IMR-90 (cell line): ENCODE data around the gene CDH7.

Experiments
- ELK1 ChIP-seq: fragments of 150-350 bp; IDR thresholded peaks from 2 replicates; pipeline ENCODE4 v1.6.1; 2016; ENCODE audit warnings: low read depth, mild to moderate bottlenecking, low read length, moderate library complexity, borderline replicate concordance
- MAZ ChIP-seq: IDR thresholded peaks from 2 replicates; pipeline ENCODE4 v1.6.1; 2012; ENCODE audit warnings: low read depth, mild to moderate bottlenecking, low read length, improper control_type of control experiment, moderate library complexity, borderline replicate concordance
- MXI1 ChIP-seq: IDR thresholded peaks from 2 replicates; pipeline ENCODE4 v1.6.1; 2012; ENCODE audit warnings: low read depth, mild to moderate bottlenecking, low read length, moderate library complexity, borderline replicate concordance
- POLR2A ChIP-seq: IDR thresholded peaks from 2 replicates; pipeline ENCODE4 v1.6.1; 2012; ENCODE audit warnings: mild to moderate bottlenecking, low read depth, low read length
- RAD21 ChIP-seq: IDR thresholded peaks from 2 replicates; pipeline ENCODE4 v1.6.1; 2012; ENCODE audit warnings: low read length, improper control_type of control experiment
- SMC3 ChIP-seq: fragments of 150-350 bp; IDR thresholded peaks from 2 replicates; pipeline ENCODE4 v1.6.1; 2016; ENCODE audit warnings: low read depth, mild to moderate bottlenecking, antibody characterized with exemption, low read length, moderate library complexity
- TF ChIP-seq, protein P1 (sequence below): conservative IDR thresholded peaks from 2 replicates; pipeline ENCODE4 v1.5.1; 2012; ENCODE audit warnings: mild to moderate bottlenecking, low read depth, low read length, improper control_type of control experiment
- TF ChIP-seq, protein P2 (sequence below): fragments of 150-350 bp; IDR thresholded peaks from 2 replicates; pipeline ENCODE4 v1.6.1; 2017; ENCODE audit warnings: mild to moderate bottlenecking, antibody characterized with exemption, low read length, low read depth

GRCh38 chr18:65922103-65922502 is 171.3 kb downstream of the CDH7 start:
- TF ChIP-seq MXI1 (no peak), POLR2A (no peak), MAZ (no peak), ELK1 (no peak), RAD21 (no peak), SMC3 (no peak)
- TF ChIP-seq, protein P1, sequence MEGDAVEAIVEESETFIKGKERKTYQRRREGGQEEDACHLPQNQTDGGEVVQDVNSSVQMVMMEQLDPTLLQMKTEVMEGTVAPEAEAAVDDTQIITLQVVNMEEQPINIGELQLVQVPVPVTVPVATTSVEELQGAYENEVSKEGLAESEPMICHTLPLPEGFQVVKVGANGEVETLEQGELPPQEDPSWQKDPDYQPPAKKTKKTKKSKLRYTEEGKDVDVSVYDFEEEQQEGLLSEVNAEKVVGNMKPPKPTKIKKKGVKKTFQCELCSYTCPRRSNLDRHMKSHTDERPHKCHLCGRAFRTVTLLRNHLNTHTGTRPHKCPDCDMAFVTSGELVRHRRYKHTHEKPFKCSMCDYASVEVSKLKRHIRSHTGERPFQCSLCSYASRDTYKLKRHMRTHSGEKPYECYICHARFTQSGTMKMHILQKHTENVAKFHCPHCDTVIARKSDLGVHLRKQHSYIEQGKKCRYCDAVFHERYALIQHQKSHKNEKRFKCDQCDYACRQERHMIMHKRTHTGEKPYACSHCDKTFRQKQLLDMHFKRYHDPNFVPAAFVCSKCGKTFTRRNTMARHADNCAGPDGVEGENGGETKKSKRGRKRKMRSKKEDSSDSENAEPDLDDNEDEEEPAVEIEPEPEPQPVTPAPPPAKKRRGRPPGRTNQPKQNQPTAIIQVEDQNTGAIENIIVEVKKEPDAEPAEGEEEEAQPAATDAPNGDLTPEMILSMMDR, result no peak
- TF ChIP-seq, protein P2, sequence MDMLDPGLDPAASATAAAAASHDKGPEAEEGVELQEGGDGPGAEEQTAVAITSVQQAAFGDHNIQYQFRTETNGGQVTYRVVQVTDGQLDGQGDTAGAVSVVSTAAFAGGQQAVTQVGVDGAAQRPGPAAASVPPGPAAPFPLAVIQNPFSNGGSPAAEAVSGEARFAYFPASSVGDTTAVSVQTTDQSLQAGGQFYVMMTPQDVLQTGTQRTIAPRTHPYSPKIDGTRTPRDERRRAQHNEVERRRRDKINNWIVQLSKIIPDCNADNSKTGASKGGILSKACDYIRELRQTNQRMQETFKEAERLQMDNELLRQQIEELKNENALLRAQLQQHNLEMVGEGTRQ, result no peak
